ENCODE data around the gene PARD3B.

The PARD3B gene

GRCh38 chr2:205054789-205055188, 509.5 kb downstream of the PARD3B start:
- H3K36me3 Mint-ChIP-seq (ENCODE audit: low read depth), result peaks cover 4% of the 10 kb centered on the region
- no peak overlapping the region for H3K27ac Mint-ChIP-seq
- peaks cover 5% of the 10 kb centered on the region for H3K4me1 Mint-ChIP-seq

GRCh38 chr2:205055251-205055650, 510.0 kb downstream of the PARD3B start:
- no peak for DNase-seq
- Mint-ChIP-seq H3K4me3 (no peak overlapping the region), H3K9me3 (peaks cover 10% of the 10 kb centered on the region), H3K27ac (no peak overlapping the region), H3K36me3 (ENCODE audit: low read depth) (peaks cover 4% of the 10 kb centered on the region), H3K4me1 (peaks cover 5% of the 10 kb centered on the region), H3K27me3 (no peaks in the 10 kb centered on the region)
- no peak for ATAC-seq

More at GRCh38 chr2:205054789-205055188, 509.5 kb downstream of the PARD3B start:
- Mint-ChIP-seq H3K27me3 (no peaks in the 10 kb centered on the region), H3K4me3 (no peak overlapping the region), H3K9me3 (peaks cover 12% of the 10 kb centered on the region)
- ATAC-seq (no peak), DNase-seq (no peak)

- Mint-ChIP-seq H3K36me3 (ENCODE audit: low read depth) (peaks cover 4% of the 10 kb centered on the region), H3K27ac (no peak overlapping the region), H3K4me1 (peaks cover 5% of the 10 kb centered on the region), H3K27me3 (no peaks in the 10 kb centered on the region), H3K4me3 (no peak overlapping the region), H3K9me3 (peaks cover 10% of the 10 kb centered on the region)
- no peak for DNase-seq
- no peak for ATAC-seq
Observed at GRCh38 chr2:205056151-205056561, 510.9 kb downstream of the PARD3B start.

- ATAC-seq (no peak), DNase-seq (no peak)
- H3K36me3 Mint-ChIP-seq (ENCODE audit: low read depth), result peaks cover 4% of the 10 kb centered on the region
- H3K27ac Mint-ChIP-seq, result no peak overlapping the region
- H3K9me3 Mint-ChIP-seq, result peaks cover 10% of the 10 kb centered on the region
- no peaks in the 10 kb centered on the region for H3K27me3 Mint-ChIP-seq
- no peaks in the 10 kb centered on the region for H3K4me1 Mint-ChIP-seq
- H3K4me3 Mint-ChIP-seq, result no peak overlapping the region
Observed at GRCh38 chr2:205058409-205058808, 513.1 kb downstream of the PARD3B start.

GRCh38 chr2:205060269-205060668, 515.0 kb downstream of the PARD3B start:
- no peak for DNase-seq
- Mint-ChIP-seq H3K27me3 (no peaks in the 10 kb centered on the region), H3K4me1 (no peaks in the 10 kb centered on the region), H3K4me3 (no peak overlapping the region), H3K36me3 (ENCODE audit: low read depth) (peaks cover 4% of the 10 kb centered on the region), H3K9me3 (peaks cover 14% of the 10 kb centered on the region), H3K27ac (no peak overlapping the region)
- no peak for ATAC-seq

GRCh38 chr2:205066081-205066480, 520.8 kb downstream of the PARD3B start:
- Mint-ChIP-seq H3K9me3 (peaks cover 4% of the 10 kb centered on the region), H3K27ac (no peak overlapping the region), H3K4me1 (no peaks in the 10 kb centered on the region), H3K27me3 (no peaks in the 10 kb centered on the region), H3K4me3 (no peak overlapping the region), H3K36me3 (ENCODE audit: low read depth) (no peaks in the 10 kb centered on the region)
- no peak for DNase-seq
- no peak for ATAC-seq

GRCh38 chr2:205069928-205070327, 524.7 kb downstream of the PARD3B start:
- Mint-ChIP-seq H3K27me3 (no peaks in the 10 kb centered on the region), H3K9me3 (peaks cover 5% of the 10 kb centered on the region), H3K36me3 (ENCODE audit: low read depth) (no peaks in the 10 kb centered on the region), H3K4me3 (no peak overlapping the region), H3K27ac (no peak overlapping the region), H3K4me1 (no peaks in the 10 kb centered on the region)
- no peak for DNase-seq
- ATAC-seq, result no peak

GRCh38 chr2:205070889-205071288, 525.6 kb downstream of the PARD3B start:
- H3K4me3 Mint-ChIP-seq, result no peak overlapping the region
- no peaks in the 10 kb centered on the region for H3K36me3 Mint-ChIP-seq (ENCODE audit: low read depth)
- ATAC-seq (no peak), DNase-seq (no peak)
- no peaks in the 10 kb centered on the region for H3K4me1 Mint-ChIP-seq
- H3K27me3 Mint-ChIP-seq, result no peaks in the 10 kb centered on the region
- H3K27ac Mint-ChIP-seq, result no peak overlapping the region
- peaks cover 5% of the 10 kb centered on the region for H3K9me3 Mint-ChIP-seq

- Mint-ChIP-seq H3K4me3 (no peak overlapping the region), H3K9me3 (peaks cover 5% of the 10 kb centered on the region), H3K36me3 (ENCODE audit: low read depth) (no peaks in the 10 kb centered on the region), H3K27me3 (no peaks in the 10 kb centered on the region), H3K27ac (no peak overlapping the region), H3K4me1 (peaks cover 26% of the 10 kb centered on the region)
- ATAC-seq, result no peak
- DNase-seq, result no peak
Observed at GRCh38 chr2:205073433-205074020, 528.3 kb downstream of the PARD3B start.

- Mint-ChIP-seq H3K4me1 (peaks cover 35% of the 10 kb centered on the region), H3K27ac (no peak overlapping the region), H3K36me3 (ENCODE audit: low read depth) (no peaks in the 10 kb centered on the region), H3K4me3 (no peak overlapping the region), H3K9me3 (peaks cover 5% of the 10 kb centered on the region), H3K27me3 (no peaks in the 10 kb centered on the region)
- ATAC-seq (no peak), DNase-seq (no peak)
Observed at GRCh38 chr2:205076405-205076804, 531.1 kb downstream of the PARD3B start.

GRCh38 chr2:205077159-205077558, 531.9 kb downstream of the PARD3B start:
- Mint-ChIP-seq H3K9me3 (peaks cover 5% of the 10 kb centered on the region), H3K4me1 (peaks cover 35% of the 10 kb centered on the region), H3K36me3 (ENCODE audit: low read depth) (no peaks in the 10 kb centered on the region), H3K4me3 (peak overlapping the region; percentile 42), H3K27me3 (no peaks in the 10 kb centered on the region), H3K27ac (no peak overlapping the region)
- no peak for DNase-seq
- ATAC-seq, result no peak

GRCh38 chr2:205078762-205079161, 533.5 kb downstream of the PARD3B start:
- H3K27ac Mint-ChIP-seq, result no peak overlapping the region
- H3K4me3 Mint-ChIP-seq, result no peak overlapping the region
- ATAC-seq (no peak), DNase-seq (no peak)
- H3K36me3 Mint-ChIP-seq (ENCODE audit: low read depth), result no peaks in the 10 kb centered on the region
- H3K27me3 Mint-ChIP-seq, result no peaks in the 10 kb centered on the region
- peaks cover 35% of the 10 kb centered on the region for H3K4me1 Mint-ChIP-seq
- peaks cover 5% of the 10 kb centered on the region for H3K9me3 Mint-ChIP-seq

GRCh38 chr2:205079173-205079572, 533.9 kb downstream of the PARD3B start:
- Mint-ChIP-seq H3K27me3 (no peaks in the 10 kb centered on the region), H3K9me3 (peaks cover 5% of the 10 kb centered on the region), H3K4me1 (peaks cover 35% of the 10 kb centered on the region), H3K27ac (no peak overlapping the region), H3K36me3 (ENCODE audit: low read depth) (no peaks in the 10 kb centered on the region), H3K4me3 (no peak overlapping the region)
- DNase-seq, result no peak
- no peak for ATAC-seq

GRCh38 chr2:205086662-205087061, 541.4 kb downstream of the PARD3B start:
- Mint-ChIP-seq H3K9me3 (no peaks in the 10 kb centered on the region), H3K27ac (no peak overlapping the region), H3K36me3 (ENCODE audit: low read depth) (no peaks in the 10 kb centered on the region), H3K27me3 (no peaks in the 10 kb centered on the region), H3K4me1 (peaks cover 5% of the 10 kb centered on the region), H3K4me3 (no peak overlapping the region)
- DNase-seq, result no peak
- ATAC-seq, result no peak

GRCh38 chr2:205087862-205088261, 542.6 kb downstream of the PARD3B start:
- H3K4me1 Mint-ChIP-seq, result peaks cover 13% of the 10 kb centered on the region
- H3K4me3 Mint-ChIP-seq, result no peak overlapping the region
- DNase-seq (no peak), ATAC-seq (no peak)
- no peak overlapping the region for H3K27ac Mint-ChIP-seq
- H3K27me3 Mint-ChIP-seq, result no peaks in the 10 kb centered on the region
- H3K36me3 Mint-ChIP-seq (ENCODE audit: low read depth), result no peaks in the 10 kb centered on the region
- H3K9me3 Mint-ChIP-seq, result no peaks in the 10 kb centered on the region

GRCh38 chr2:205089958-205090357, 544.7 kb downstream of the PARD3B start:
- Mint-ChIP-seq H3K27ac (no peak overlapping the region), H3K27me3 (no peaks in the 10 kb centered on the region), H3K4me3 (no peak overlapping the region), H3K4me1 (peaks cover 9% of the 10 kb centered on the region), H3K36me3 (ENCODE audit: low read depth) (no peaks in the 10 kb centered on the region), H3K9me3 (no peaks in the 10 kb centered on the region)
- no peak for DNase-seq
- no peak for ATAC-seq

All from activated naive CD8-positive, alpha-beta T cell treated with anti-CD3 and anti-CD28 coated beads, Interleukin-2, amount 50 U/mL, for 24 hours (primary cell).